Trophoblast cell (in vitro differentiated cells and primary cell): ENCODE measurements around the gene SAE1.

ENCODE experiments used
- DNase-seq, 2 donors: peaks; one replicate each; pipeline ENCODE4 v3.0.0-alpha.2; 2016
- H2AFZ ChIP-seq: 2 replicates; pipeline ENCODE4 v1.6.1; 2013; ENCODE audit warnings: low read length, moderate library complexity, mild to moderate bottlenecking; ENCODE audit not compliant: insufficient read depth, poor library complexity
- H2AK5ac ChIP-seq: 2 replicates; pipeline ENCODE4 v1.6.1; 2013; ENCODE audit warnings: mild to moderate bottlenecking, low read length
- H2BK120ac ChIP-seq: 2 replicates; pipeline ENCODE4 v1.6.1; 2013; ENCODE audit warnings: low read length, mild to moderate bottlenecking, moderate library complexity; ENCODE audit not compliant: insufficient read depth, poor library complexity
- H2BK12ac ChIP-seq: 2 replicates; pipeline ENCODE4 v1.6.1; 2013; ENCODE audit warnings: mild to moderate bottlenecking, low read length, moderate library complexity
- H2BK5ac ChIP-seq: 2 replicates; pipeline ENCODE4 v1.6.1; 2013; ENCODE audit warnings: low read length, low read depth, moderate library complexity, mild to moderate bottlenecking; ENCODE audit not compliant: poor library complexity
- H3K14ac ChIP-seq: 2 replicates; pipeline ENCODE4 v1.6.1; 2013; ENCODE audit warnings: mild to moderate bottlenecking, low read length
- H3K18ac ChIP-seq: 2 replicates; pipeline ENCODE4 v1.6.1; 2013; ENCODE audit warnings: mild to moderate bottlenecking, low read length
- H3K23ac ChIP-seq: 2 replicates; pipeline ENCODE4 v1.6.1; 2013; ENCODE audit warnings: low read length
- H3K27ac ChIP-seq: 2 replicates; pipeline ENCODE4 v1.5.1; 2013; ENCODE audit warnings: low read depth, mild to moderate bottlenecking, inconsistent platforms, low read length, moderate library complexity
- H3K27me3 ChIP-seq: 2 replicates; pipeline ENCODE4 v1.6.1; 2013; ENCODE audit warnings: inconsistent platforms, mild to moderate bottlenecking, low read length, moderate library complexity; ENCODE audit not compliant: insufficient read depth
- H3K36me3 ChIP-seq, 2 experiments: 1 replicate in 1 of 2; 2 replicates in 1 of 2; pipeline ENCODE4 v1.6.1; 2013; ENCODE audit warnings: low read length in 2 of 2, mild to moderate bottlenecking in 2 of 2, moderate library complexity in 1 of 2; ENCODE audit not compliant: insufficient read depth in 2 of 2, control insufficient read depth in 1 of 2
- H3K4ac ChIP-seq: 2 replicates; pipeline ENCODE4 v1.6.1; 2013; ENCODE audit warnings: low read depth, mild to moderate bottlenecking, low read length, moderate library complexity
- H3K4me1 ChIP-seq, 2 experiments: 1 replicate in 1 of 2; 2 replicates in 1 of 2; pipeline ENCODE4 v1.6.1; 2013; ENCODE audit warnings: low read length in 2 of 2, mild to moderate bottlenecking in 2 of 2, moderate library complexity in 1 of 2; ENCODE audit not compliant: insufficient read depth in 2 of 2, control insufficient read depth in 1 of 2
- H3K4me2 ChIP-seq: 2 replicates; pipeline ENCODE4 v1.6.1; 2013; ENCODE audit warnings: inconsistent platforms, mild to moderate bottlenecking, low read length, moderate library complexity
- H3K4me3 ChIP-seq: 2 replicates; pipeline ENCODE4 v1.5.1; 2013; ENCODE audit warnings: mild to moderate bottlenecking, low read depth, low read length, inconsistent platforms
- H3K79me1 ChIP-seq: one replicate; pipeline ENCODE4 v1.6.1; 2013; ENCODE audit warnings: low read length
- H3K79me2 ChIP-seq: 2 replicates; pipeline ENCODE4 v1.6.1; 2013; ENCODE audit warnings: low read length, mild to moderate bottlenecking; ENCODE audit not compliant: control insufficient read depth, insufficient read depth, poor library complexity
- H3K9ac ChIP-seq: 2 replicates; pipeline ENCODE4 v1.6.1; 2013; ENCODE audit warnings: mild to moderate bottlenecking, low read length
- H3K9me3 ChIP-seq: 2 replicates; pipeline ENCODE4 v1.6.1; 2013; ENCODE audit warnings: low read depth, mild to moderate bottlenecking, control low read depth, inconsistent platforms, low read length; ENCODE audit not compliant: insufficient read depth
- H4K12ac ChIP-seq: 2 replicates; pipeline ENCODE4 v1.6.1; 2013; ENCODE audit warnings: low read depth, mild to moderate bottlenecking, low read length, moderate library complexity
- H4K8ac ChIP-seq: 2 replicates; pipeline ENCODE4 v1.6.1; 2013; ENCODE audit warnings: low read depth, mild to moderate bottlenecking, low read length, moderate library complexity
- H4K91ac ChIP-seq: one replicate; pipeline ENCODE4 v1.6.1; 2013; ENCODE audit warnings: low read depth, mild to moderate bottlenecking, low read length, moderate library complexity
- WGBS: extraction: QIAGEN DNeasy Blood & Tissue Kit; methylation state at CpG from one replicate; pipeline ENCODE4 v1.1.7; 2013; ENCODE audit warnings: missing lambda C conversion rate; ENCODE audit not compliant: insufficient read length, insufficient coverage; ENCODE audit errors: extremely low coverage; 5-methylcytosine and 5-hydroxymethylcytosine counted together

The SAE1 gene

DNA sequence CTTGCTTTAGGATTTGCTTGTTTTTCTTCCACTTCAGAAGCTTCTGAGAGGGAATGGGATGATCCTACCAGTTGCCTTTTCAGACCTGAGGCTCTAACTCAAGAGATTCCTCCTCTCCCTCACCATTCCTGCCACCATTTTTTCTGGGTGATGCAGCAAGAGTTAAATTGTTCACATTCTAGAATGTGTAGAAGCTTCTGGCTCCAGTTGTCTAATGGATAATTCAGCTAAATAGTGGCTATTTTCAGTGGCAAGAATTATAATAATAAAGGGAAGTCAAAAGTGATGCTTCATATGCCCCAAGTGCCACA is 79.5 kb downstream of the SAE1 start:
- Histone ChIP-seq H3K9ac (no peak overlapping the region), H2AFZ (no peak overlapping the region), H4K8ac (no peak overlapping the region), H3K27ac (no peak overlapping the region), H3K36me3 (peaks cover 40 to 57% of the 10 kb centered on the region in 2 experiments), H3K18ac (no peak overlapping the region), H3K9me3 (no peaks in the 10 kb centered on the region), H3K27me3 (no peaks in the 10 kb centered on the region), H3K79me1 (no peaks in the 10 kb centered on the region), H3K79me2 (no peaks in the 10 kb centered on the region), H2BK5ac (no peak overlapping the region), H2BK120ac (no peak overlapping the region), H4K91ac (no peak overlapping the region), H2AK5ac (no peak overlapping the region), H2BK12ac (no peak overlapping the region), H3K4me1 (no peaks in the 10 kb centered on the region), H3K14ac (no peak overlapping the region), H3K4me2 (no peak overlapping the region), H3K4ac (no peak overlapping the region), H4K12ac (no peak overlapping the region), H3K4me3 (no peak overlapping the region), H3K23ac (no peak overlapping the region)
- peak in 1 of 2 donors; percentile 33 for DNase-seq

DNA sequence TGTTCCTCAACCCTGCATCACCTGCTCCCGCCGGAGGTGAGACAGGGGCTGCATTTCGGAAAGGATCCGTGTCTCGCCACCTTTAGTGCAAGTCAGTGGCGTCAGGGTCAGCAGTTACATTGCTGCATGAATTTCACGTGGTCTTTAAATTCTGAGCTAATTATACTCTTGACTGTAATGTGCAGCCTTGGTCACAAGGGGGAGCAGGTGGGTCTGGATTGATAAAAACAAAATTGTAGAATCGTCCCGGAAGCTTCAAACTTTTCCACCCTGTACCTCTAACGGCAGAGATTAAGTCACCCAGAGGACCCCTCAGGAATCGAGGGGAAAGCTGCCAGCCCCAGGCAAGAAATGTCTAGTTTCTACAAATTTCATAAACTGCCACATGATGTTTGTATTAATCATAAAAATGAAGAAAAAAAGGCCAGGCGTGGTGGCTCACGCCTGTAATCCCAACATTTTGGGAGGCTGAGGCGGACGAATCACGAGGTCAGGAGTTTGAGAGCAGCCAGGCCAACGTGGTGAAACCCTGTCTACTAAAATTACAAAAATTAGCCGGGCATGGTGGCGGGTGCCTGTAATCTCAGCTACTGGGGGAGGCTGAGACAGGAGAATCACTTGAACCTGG is 80.2 kb downstream of the SAE1 start:
- no peak overlapping the region for H3K4me3 ChIP-seq
- peak overlapping the region; percentile 43 for H2BK12ac ChIP-seq
- H2BK5ac ChIP-seq: no peak overlapping the region
- no peaks in the 10 kb centered on the region for H3K9me3 ChIP-seq
- peaks cover 37 to 52% of the 10 kb centered on the region in 2 experiments for H3K36me3 ChIP-seq
- H4K8ac ChIP-seq: no peak overlapping the region
- H2AFZ ChIP-seq: no peak overlapping the region
- H3K4me2 ChIP-seq: no peak overlapping the region
- no peak overlapping the region for H3K4ac ChIP-seq
- H3K23ac ChIP-seq: no peak overlapping the region
- H3K79me1 ChIP-seq: no peaks in the 10 kb centered on the region
- peak overlapping the region; percentile 44 for H4K12ac ChIP-seq
- H3K27me3 ChIP-seq: no peaks in the 10 kb centered on the region
- H3K18ac ChIP-seq: no peak overlapping the region
- no peak overlapping the region for H4K91ac ChIP-seq
- no peak overlapping the region for H3K27ac ChIP-seq
- no peak overlapping the region for H2BK120ac ChIP-seq
- peak; percentile 74 to 93 for DNase-seq
- no CpG with 5 or more reads among the region's 19 CpGs for WGBS
- no peak overlapping the region for H3K14ac ChIP-seq
- no peak overlapping the region for H2AK5ac ChIP-seq
- no peaks in the 10 kb centered on the region for H3K79me2 ChIP-seq
- H3K4me1 ChIP-seq: no peaks in the 10 kb centered on the region
- no peak overlapping the region for H3K9ac ChIP-seq

DNA sequence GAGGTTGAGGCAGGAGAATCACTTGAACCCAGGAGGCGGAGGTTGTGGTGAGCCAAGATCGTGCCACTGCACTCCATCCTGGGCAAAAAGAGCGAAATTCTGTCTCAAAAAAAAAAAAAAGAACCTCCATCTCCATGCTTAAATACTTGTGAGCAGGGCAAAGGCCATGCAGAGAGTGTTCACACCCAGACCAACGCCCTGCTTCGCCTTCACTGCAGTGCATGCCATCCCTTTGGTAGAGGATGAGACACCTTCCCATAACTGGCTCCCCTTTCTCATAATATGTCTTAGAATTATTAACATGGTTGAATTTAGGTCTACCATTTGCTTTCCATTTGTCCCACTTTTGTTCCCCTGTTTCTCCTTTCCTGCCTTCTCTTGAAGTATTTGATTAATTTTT is 84.9 kb downstream of the SAE1 start:
- Histone ChIP-seq H3K79me2 (no peaks in the 10 kb centered on the region), H2AFZ (no peak overlapping the region), H2BK120ac (no peak overlapping the region), H2BK12ac (no peak overlapping the region), H3K4me3 (no peak overlapping the region), H3K79me1 (no peaks in the 10 kb centered on the region), H3K14ac (no peak overlapping the region), H3K27me3 (no peaks in the 10 kb centered on the region), H3K36me3 (peaks cover 12% of the 10 kb centered on the region in 2 experiments), H3K9me3 (no peaks in the 10 kb centered on the region), H3K18ac (no peak overlapping the region), H4K91ac (no peak overlapping the region), H4K8ac (no peak overlapping the region), H3K4me2 (no peak overlapping the region), H4K12ac (no peak overlapping the region), H3K4me1 (no peaks in the 10 kb centered on the region), H3K23ac (no peak overlapping the region), H3K4ac (no peak overlapping the region), H3K27ac (no peak overlapping the region), H2BK5ac (no peak overlapping the region), H2AK5ac (no peak overlapping the region), H3K9ac (no peak overlapping the region)
- WGBS: no CpG with 5 or more reads among the region's 5 CpGs
- DNase-seq: no peak

DNA sequence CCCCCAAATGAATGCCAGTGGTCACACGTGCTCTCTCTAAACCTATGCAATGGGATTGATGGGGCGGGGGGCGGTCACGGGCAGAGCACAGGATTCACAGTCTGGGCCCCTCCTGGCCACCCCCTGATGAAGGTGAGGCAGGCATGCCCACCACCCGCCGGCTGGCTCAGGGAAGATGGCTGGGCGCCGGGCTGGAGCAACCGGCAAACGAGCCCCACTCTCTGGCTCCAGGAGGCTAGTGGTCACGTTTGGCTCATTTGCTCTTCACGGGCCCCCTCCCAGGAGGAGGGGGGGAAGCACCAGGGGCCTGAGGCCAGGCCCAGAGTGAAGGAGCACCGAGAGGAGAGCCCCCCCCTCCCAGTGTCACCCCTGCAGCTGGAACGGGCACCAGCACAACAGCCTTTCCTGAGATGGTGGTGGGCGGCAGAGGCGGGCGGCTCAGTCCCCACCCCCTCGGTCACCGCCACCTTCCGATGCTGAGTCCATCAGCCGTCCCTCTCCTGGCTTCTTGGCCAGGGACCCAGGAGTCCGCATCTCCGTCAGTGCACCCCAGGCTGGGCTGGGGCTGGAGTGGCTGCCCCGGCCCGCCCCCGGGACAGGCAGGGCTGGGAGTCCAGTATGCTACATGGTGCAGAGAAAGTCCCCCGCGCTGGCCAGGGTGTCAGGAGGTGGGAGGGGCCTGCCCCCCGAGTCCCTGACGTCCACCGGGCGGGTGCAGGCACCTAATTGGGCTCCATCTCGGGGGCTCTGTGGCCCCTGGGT is 90.6 kb downstream of the SAE1 start:
- WGBS: no CpG with 5 or more reads among the region's 33 CpGs
- Histone ChIP-seq H2BK120ac (no peak overlapping the region), H2AK5ac (no peak overlapping the region), H3K23ac (no peak overlapping the region), H3K9me3 (no peaks in the 10 kb centered on the region), H3K79me1 (peaks cover 1% of the 10 kb centered on the region), H3K4ac (no peak overlapping the region), H3K27me3 (no peaks in the 10 kb centered on the region), H3K18ac (no peak overlapping the region), H4K8ac (no peak overlapping the region), H3K27ac (no peak overlapping the region), H4K12ac (no peak overlapping the region), H3K36me3 (peaks cover 25 to 26% of the 10 kb centered on the region in 2 experiments), H4K91ac (no peak overlapping the region), H3K14ac (no peak overlapping the region), H2BK12ac (no peak overlapping the region), H3K4me2 (no peak overlapping the region), H2BK5ac (no peak overlapping the region), H2AFZ (no peak overlapping the region), H3K4me1 (peaks cover 0 to 3% of the 10 kb centered on the region in 2 experiments), H3K9ac (no peak overlapping the region), H3K4me3 (no peak overlapping the region), H3K79me2 (no peaks in the 10 kb centered on the region)
- no peak for DNase-seq
